Rectal smooth muscle tissue (tissue), 1 donor: ENCODE data around the gene MAPT.
A peak's percentile ranks its signal among the peaks of the same experiment; 100 is the strongest.

Experiments
- H3K27ac ChIP-seq: one replicate; pipeline ENCODE4 v1.7.0; 2013; ENCODE audit warnings: low read depth, low read length, inconsistent platforms
- H3K27me3 ChIP-seq: one replicate; pipeline ENCODE4 v1.7.0; 2013; ENCODE audit warnings: low read length; ENCODE audit not compliant: control insufficient read depth, insufficient read depth
- H3K36me3 ChIP-seq: one replicate; pipeline ENCODE4 v1.7.0; 2013; ENCODE audit warnings: low read length; ENCODE audit not compliant: control insufficient read depth, insufficient read depth
- H3K4me1 ChIP-seq: one replicate; pipeline ENCODE4 v1.7.0; 2013; ENCODE audit warnings: low read length; ENCODE audit not compliant: control insufficient read depth, insufficient read depth
- H3K4me3 ChIP-seq: one replicate; pipeline ENCODE4 v1.7.0; 2013; ENCODE audit warnings: low read length
- H3K9ac ChIP-seq: one replicate; pipeline ENCODE4 v1.7.0; 2013; ENCODE audit warnings: low read length

The MAPT gene

DNA sequence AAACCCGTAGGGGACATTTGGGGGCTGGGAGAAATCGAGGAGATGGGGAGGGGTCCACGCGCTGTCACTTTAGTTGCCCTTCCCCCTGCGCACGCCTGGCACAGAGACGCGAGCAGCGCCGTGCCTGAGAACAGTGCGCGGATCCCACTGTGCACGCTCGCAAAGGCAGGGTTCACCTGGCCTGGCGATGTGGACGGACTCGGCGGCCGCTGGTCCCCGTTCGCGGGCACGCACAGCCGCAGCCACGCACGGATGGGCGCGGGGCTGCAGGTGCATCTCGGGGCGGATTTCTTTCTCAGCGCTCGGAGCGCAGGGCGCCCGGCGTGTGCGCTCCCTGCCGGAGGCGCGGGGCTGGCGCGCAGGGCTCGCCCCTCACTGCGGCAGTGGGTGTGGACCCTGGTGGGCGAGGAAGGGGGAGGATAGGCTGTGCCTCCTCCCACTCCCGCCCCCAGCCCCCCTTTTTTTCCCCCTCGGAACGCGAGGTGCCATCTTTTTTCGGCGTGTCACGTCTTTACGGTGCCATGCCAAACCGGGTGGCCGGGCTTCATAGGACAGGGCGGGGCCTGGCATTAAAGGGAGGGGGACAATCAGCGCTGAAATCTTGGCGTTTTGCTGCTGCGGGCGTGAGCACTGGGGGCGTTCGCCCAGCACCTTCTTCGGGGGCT, 1.1 kb downstream of the MAPT start:
- peak overlapping the region; percentile 81 for H3K4me3 ChIP-seq
- no peak overlapping the region for H3K27ac ChIP-seq
- no peaks in the 10 kb centered on the region for H3K36me3 ChIP-seq
- H3K27me3 ChIP-seq, result peaks cover 4% of the 10 kb centered on the region
- H3K9ac ChIP-seq, result no peak overlapping the region
- peaks cover 2% of the 10 kb centered on the region for H3K4me1 ChIP-seq

DNA sequence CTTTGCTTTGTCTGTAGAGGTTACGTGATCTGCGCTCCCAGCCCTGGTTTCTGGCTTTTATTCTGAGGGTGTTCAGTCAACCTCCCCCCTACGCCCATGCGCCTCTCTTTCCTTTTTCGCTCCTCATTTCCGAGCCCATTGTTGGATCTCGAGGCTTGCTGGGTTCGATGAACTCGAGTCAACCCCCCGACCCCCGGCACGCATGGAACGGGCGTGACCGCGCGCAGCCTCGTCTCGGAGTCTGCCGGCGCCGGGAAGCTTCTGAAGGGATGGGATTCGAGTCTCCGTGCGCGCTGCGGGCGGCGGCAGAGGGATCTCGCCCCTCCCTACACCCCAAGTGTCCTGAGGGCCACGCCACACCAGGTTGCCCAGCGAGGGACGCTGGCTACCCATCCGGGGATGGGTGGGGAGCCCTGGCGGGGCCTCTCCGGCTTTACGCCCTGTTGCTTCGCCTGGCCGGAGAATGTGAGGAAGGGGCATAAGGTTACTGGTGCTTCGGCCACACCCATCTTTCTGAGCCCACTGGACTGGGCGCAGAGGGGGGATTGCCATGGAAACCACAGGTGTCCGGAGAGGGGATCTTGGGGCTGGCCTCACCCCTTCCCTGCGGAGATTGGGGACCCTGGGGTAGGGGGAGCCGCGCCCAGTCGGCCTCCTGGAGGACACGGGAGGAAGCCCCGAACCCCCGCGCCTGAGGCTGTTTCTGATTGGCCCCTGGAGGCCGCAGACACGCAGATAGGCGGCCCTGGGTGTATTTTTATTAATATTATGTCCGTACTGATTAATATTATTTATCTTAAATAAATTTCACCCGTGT, 1.8 kb downstream of the MAPT start:
- Histone ChIP-seq H3K27me3 (peaks cover 4% of the 10 kb centered on the region), H3K9ac (no peak overlapping the region), H3K4me1 (peaks cover 2% of the 10 kb centered on the region), H3K4me3 (peak overlapping the region; percentile 81), H3K27ac (no peak overlapping the region), H3K36me3 (no peaks in the 10 kb centered on the region)

GRCh38 chr17:45896803-45897693, 2.7 kb downstream of the MAPT start:
- Histone ChIP-seq H3K4me1 (peaks cover 2% of the 10 kb centered on the region), H3K4me3 (no peak overlapping the region), H3K9ac (no peak overlapping the region), H3K36me3 (no peaks in the 10 kb centered on the region), H3K27ac (no peak overlapping the region), H3K27me3 (peaks cover 4% of the 10 kb centered on the region)

- Histone ChIP-seq H3K9ac (no peak overlapping the region), H3K36me3 (no peaks in the 10 kb centered on the region), H3K4me3 (no peak overlapping the region), H3K27ac (no peak overlapping the region), H3K27me3 (peaks cover 4% of the 10 kb centered on the region), H3K4me1 (peaks cover under 1% of the 10 kb centered on the region)
These were observed 5.8 kb downstream of the MAPT start for GRCh38 chr17:45900136-45900535.

- no peaks in the 10 kb centered on the region for H3K4me1 ChIP-seq
- H3K4me3 ChIP-seq, result no peak overlapping the region
- peaks cover 4% of the 10 kb centered on the region for H3K27me3 ChIP-seq
- no peak overlapping the region for H3K9ac ChIP-seq
- no peak overlapping the region for H3K27ac ChIP-seq
- H3K36me3 ChIP-seq, result no peaks in the 10 kb centered on the region
These were observed 6.5 kb downstream of the MAPT start for GRCh38 chr17:45900723-45901415.

DNA sequence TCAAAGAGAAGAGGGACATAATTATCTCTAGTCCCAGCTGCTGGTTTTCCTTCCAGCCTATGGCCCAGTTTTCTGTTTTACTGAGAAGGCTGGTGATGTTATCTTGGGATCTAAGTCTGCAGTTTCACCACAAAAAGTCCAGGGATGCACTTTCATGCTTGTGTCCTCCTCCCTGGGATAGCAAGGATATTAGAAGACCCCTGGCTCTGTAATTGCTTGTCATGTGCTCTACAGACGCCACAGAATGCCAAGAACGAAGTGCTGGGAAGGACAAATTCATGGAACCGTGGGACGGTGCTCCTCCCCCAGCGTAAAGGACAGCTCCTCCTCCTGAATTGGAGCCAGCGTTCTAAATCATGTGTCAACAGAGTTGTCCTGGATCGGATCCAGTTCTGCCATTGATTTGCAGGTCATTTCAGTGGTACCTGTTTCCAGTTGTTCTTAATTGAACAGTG, 8.6 kb downstream of the MAPT start:
- Histone ChIP-seq H3K27me3 (peaks cover 8% of the 10 kb centered on the region), H3K27ac (no peak overlapping the region), H3K4me1 (no peaks in the 10 kb centered on the region), H3K9ac (no peak overlapping the region), H3K4me3 (no peak overlapping the region), H3K36me3 (no peaks in the 10 kb centered on the region)

DNA sequence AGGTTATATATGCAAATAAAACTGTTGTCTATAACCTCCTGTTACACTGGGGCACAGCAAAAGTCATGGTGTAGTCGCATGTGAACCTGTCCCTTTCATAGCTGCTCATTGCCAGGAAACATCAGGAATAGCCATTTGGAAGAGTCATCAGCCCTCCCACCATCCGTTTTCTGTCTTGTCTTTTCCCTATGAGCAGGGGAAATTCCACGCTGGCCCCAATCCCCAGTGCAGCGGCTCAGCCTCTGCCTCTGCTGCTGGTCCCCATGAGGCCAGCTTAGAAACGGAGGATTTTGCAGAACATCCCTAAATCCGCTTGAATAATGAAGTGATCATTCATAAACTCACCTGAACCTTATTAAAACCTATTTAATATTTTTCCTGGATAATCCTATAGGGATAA, 10.5 kb downstream of the MAPT start:
- H3K36me3 ChIP-seq, result no peaks in the 10 kb centered on the region
- H3K4me3 ChIP-seq, result no peak overlapping the region
- H3K9ac ChIP-seq, result no peak overlapping the region
- H3K27ac ChIP-seq, result no peak overlapping the region
- no peaks in the 10 kb centered on the region for H3K4me1 ChIP-seq
- peaks cover 4% of the 10 kb centered on the region for H3K27me3 ChIP-seq

DNA sequence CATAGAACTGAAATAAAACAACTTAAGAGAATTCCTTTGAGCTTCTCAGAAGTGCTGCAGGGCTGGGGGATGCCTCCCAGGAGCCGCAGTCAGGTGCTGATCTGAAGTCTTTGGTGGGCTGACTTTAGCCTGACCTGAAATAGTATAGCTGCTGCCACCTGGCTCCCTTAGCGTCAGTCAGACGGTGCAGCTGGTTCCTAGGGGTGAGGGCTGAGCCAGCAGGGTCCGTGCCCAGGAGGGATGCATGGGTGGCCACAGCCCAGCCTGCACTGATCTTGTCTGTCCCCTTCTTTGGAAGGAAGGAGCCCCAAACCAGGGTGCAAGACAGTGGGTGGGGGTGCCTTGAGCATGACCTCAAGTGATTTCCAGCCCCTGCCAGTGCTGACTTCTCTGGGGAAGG, 11.5 kb downstream of the MAPT start:
- no peak overlapping the region for H3K9ac ChIP-seq

GRCh38 chr17:45906237-45906636, 11.9 kb downstream of the MAPT start:
- no peak overlapping the region for H3K9ac ChIP-seq
- H3K4me1 ChIP-seq, result no peaks in the 10 kb centered on the region
- H3K4me3 ChIP-seq, result no peak overlapping the region
- no peaks in the 10 kb centered on the region for H3K36me3 ChIP-seq
- H3K27ac ChIP-seq, result no peak overlapping the region
- peaks cover 4% of the 10 kb centered on the region for H3K27me3 ChIP-seq

More for the DNA sequence above, 11.5 kb downstream of the MAPT start:
- no peaks in the 10 kb centered on the region for H3K36me3 ChIP-seq
- peaks cover 4% of the 10 kb centered on the region for H3K27me3 ChIP-seq
- no peaks in the 10 kb centered on the region for H3K4me1 ChIP-seq
- H3K27ac ChIP-seq, result no peak overlapping the region
- no peak overlapping the region for H3K4me3 ChIP-seq

GRCh38 chr17:45906927-45907622, 12.7 kb downstream of the MAPT start:
- Histone ChIP-seq H3K36me3 (no peaks in the 10 kb centered on the region), H3K27ac (no peak overlapping the region), H3K4me3 (no peak overlapping the region), H3K9ac (no peak overlapping the region), H3K4me1 (no peaks in the 10 kb centered on the region), H3K27me3 (peaks cover 4% of the 10 kb centered on the region)

DNA sequence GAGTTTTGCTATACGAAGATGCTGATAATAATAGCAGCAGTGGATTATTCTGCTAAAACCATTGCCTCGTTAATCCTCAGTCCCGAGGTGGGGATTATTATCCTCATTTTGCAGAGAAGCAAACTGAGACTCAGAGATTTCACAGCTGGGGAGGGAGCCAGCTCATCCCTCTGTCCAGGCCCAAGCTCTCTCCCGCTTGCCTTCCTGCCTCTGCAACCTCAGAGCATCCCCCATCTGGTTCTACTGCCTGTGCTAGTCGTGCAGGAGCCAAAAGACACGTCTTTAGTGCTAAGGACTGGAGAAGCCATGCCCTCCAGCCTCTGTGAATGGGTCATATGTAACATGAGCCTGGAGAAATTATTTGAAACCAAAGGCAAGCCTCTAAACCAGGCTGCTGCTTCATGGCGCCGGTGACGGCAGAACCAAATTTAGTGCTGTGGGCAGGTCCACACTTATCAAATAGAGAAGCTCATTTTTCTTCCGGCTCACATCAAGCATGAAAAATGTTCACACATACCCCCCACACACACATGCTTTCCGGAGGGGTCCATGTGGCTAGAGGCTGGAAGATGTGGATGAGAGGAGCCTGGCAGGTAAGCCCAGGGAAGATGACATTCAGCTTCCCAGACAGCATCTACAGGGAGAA, 13.5 kb downstream of the MAPT start:
- Histone ChIP-seq H3K27ac (no peak overlapping the region), H3K4me3 (no peak overlapping the region), H3K4me1 (no peaks in the 10 kb centered on the region), H3K36me3 (no peaks in the 10 kb centered on the region), H3K27me3 (peaks cover 4% of the 10 kb centered on the region), H3K9ac (no peak overlapping the region)
